ENCODE measurements around the gene MFF. TPM values are rescaled to one million over a fixed set of nuclear protein-coding genes. Genes with fewer than 3 reads are reported as not detected.

Gene MFF
- polyA plus RNA-seq, 1 of the 3 experiments (the other 2 are of a cell fraction) = 51.0 TPM

Other genes with a start within 250 kb of the MFF start
- gene COL4A4, start 161.0 kb upstream of the MFF start, polyA plus RNA-seq (2012; rRNA removed) = not detected in 2 replicates
- gene COL4A3, start 160.6 kb upstream of the MFF start, polyA plus RNA-seq (2012; rRNA removed) = not detected in 2 replicates
- gene TM4SF20, start 54.1 kb downstream of the MFF start, polyA plus RNA-seq (2012; rRNA removed) = 0.03 and 0.13 TPM in 2 replicates
- gene SCYGR1, start 62.7 kb downstream of the MFF start, polyA plus RNA-seq (2012; rRNA removed) = not detected in 2 replicates
- 42.3 and 62.7 TPM in 2 replicates for gene AGFG1, start 146.9 kb downstream of the MFF start, polyA plus RNA-seq (2012; rRNA removed)